ENCODE results near the gene TUBB4B.
A peak's percentile ranks its signal among the peaks of the same experiment; 100 is the strongest.
"Not testable (repeated sequence)": the region's sequence is repeated elsewhere in the genome, so short reads cannot be mapped to it uniquely, and the experiment has no call there.

Gene TUBB4B

DNA sequence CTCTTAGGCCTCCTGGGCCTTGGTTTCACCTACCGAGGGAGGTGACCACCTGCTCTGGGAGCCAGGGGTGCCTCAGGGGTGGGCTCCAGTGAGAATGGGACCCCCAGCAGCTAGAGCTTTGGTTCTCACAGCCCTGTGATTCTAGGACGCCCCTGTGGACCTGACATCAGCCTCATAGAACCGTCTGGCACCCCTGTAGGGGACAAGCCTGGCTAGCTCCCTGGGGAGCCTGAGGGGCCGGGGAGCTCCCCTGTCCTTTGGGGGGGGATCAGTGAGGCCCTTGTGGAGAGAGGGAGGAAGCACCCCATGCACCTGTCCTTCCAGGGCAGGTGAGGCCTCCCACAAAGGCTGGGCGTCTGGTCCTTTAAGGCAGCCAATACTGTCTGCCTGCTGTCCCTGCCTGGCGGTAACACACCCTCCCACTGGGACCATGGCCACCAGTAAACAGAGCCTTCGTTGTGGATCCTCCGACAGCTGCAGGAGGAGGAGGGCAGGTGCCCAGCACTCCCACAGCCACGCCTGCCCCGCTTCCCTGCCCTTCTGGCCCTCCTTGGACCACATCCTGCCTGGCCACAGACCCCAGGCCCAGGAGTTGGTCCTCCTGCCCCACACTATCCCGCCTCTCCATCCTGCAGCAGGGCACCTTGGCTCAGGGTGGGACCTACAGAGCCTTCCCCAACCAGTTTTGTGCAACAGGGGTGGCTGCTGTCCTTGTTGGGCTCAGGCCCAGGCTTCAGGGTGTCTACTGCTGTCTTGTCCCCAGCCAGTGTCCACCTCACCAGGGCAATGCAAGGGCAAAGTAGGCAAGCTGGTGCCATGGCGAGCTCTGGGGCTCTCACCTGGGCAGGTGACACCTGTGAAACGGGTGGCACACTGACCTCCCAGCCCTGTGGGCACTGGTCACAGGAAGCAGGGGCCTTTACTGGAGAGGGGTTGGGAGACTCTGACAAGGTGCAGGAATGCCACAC, 3.0 kb upstream of the TUBB4B start:
- no peak for DNase-seq

DNA sequence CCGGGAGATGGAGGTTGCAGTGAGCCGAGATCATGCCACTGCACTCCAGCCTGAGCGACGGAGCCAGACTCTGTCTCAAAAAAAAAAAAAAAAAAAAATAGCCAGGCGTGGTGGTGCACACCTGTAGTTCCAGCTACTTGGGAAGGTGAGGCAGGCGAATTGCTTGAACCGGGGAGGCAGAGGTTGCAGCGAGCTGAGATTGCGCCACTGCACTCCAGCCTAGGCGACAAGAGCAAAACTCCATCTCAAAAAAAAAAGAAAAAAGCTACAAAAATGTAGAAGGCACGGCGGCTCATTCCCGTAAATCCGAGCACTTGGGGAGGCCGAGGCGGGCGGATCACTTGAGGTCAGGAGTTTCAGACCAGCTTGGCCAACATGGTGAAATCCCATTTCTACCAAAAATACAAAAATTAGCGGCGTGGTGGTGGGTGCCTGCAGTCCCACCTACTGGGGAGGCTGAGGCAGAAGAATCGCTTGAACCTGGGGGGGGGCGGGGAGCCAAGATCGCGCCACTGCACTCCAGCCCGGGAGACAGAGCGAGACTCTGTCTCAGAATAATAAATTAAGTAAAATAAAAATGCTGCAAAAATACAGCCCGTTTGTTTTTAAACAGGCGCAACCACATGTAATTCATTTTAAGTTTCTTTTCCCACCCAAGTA, 1.4 kb upstream of the TUBB4B start:
- not testable (repeated sequence) for DNase-seq

DNA sequence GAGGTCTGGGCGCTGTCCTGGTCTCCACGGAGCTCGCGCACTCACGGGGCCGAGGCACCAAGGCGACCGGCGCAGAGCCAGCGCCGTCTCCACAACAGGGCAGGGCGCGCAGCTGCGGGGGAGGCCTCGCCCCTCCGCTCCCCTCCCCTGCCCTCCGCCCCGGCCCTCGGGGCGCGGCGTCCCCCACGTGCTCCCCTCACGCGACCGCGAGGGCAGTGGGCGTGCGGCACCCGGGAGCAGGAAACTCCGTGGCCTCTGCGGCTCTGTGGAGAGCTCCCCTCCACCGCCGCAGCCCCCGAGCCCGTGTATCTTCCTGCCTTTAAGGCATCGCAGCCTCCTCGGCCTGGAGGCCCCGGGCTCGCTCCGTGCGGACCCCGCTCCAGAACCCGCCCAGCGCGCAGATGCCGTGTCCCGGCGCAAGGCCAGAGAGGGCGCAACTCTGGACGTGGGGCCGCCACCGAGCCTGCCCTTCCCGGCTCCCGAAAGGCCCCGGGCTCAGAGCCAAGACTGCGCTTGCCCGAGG, 708 bp upstream of the TUBB4B start:
- DNase-seq, result peak; percentile 66

DNA sequence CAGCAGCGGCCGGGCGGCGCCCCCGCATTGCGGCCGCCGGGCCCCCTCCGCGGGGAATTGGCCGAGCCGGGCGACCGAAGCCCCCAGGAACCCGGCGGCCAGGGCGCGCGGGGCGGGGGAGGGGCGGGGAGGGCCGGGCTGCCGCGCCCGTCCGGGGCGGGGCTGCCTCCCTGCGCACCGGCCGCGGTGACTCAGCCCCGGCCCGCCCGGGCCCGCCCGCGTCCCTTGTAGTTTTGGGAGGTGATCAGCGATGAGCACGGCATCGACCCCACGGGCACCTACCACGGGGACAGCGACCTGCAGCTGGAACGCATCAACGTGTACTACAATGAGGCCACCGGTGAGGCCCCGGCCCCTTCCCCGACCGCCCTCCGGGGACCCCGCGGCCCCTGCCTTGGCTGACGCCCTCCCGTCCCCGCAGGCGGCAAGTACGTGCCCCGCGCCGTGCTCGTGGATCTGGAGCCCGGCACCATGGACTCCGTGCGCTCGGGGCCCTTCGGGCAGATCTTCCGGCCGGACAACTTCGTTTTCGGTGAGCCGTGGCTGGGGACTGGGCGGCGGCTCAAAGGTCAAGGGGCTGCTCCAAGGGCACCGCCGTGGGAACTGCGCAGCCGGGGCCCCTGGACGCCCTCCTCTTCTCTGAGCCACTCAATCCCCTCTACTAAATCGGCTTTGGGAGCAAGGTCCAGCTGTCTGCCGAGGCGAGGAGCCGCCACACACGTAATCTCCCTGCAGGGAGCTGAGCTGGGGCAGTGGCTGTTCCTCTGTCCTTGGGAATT, 592 bp downstream of the TUBB4B start:
- DNase-seq, result peak; percentile 61

DNA sequence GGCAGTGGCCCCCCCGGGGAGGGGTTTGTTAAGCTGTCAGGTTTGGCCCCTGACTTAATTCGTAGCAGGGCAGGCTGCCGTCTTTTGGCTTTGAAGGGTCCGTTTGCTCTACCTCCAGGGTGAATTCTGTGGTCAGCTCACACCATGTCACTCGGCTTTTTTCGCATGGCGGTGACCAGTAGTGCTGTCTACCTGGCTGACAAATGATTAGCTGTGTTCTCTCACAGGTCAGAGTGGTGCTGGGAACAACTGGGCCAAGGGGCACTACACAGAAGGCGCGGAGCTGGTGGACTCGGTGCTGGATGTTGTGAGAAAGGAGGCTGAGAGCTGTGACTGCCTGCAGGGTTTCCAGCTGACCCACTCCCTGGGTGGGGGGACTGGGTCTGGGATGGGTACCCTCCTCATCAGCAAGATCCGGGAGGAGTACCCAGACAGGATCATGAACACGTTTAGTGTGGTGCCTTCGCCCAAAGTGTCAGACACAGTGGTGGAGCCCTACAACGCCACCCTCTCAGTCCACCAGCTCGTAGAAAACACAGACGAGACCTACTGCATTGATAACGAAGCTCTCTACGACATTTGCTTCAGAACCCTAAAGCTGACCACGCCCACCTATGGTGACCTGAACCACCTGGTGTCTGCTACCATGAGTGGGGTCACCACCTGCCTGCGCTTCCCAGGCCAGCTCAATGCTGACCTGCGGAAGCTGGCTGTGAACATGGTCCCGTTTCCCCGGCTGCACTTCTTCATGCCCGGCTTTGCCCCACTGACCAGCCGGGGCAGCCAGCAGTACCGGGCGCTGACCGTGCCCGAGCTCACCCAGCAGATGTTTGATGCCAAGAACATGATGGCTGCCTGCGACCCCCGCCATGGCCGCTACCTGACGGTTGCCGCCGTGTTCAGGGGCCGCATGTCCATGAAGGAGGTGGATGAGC, 1.4 kb downstream of the TUBB4B start:
- no peak for DNase-seq

DNA sequence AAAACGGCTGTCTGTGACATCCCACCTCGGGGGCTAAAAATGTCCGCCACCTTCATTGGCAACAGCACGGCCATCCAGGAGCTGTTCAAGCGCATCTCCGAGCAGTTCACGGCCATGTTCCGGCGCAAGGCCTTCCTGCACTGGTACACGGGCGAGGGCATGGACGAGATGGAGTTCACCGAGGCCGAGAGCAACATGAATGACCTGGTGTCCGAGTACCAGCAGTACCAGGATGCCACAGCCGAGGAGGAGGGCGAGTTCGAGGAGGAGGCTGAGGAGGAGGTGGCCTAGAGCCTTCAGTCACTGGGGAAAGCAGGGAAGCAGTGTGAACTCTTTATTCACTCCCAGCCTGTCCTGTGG, 2.2 kb downstream of the TUBB4B start:
- DNase-seq, result not testable (repeated sequence)

- no peak for DNase-seq
Measured at GRCh38 chr9:137243626-137244485, 2.8 kb downstream of the TUBB4B start.

- DNase-seq, result no peak
Measured at GRCh38 chr9:137244486-137245449, 3.7 kb downstream of the TUBB4B start.

- DNase-seq, result no peak
Measured at GRCh38 chr9:137245450-137246421, 4.6 kb downstream of the TUBB4B start.

- no peak for DNase-seq
Measured at GRCh38 chr9:137247135-137247915, 6.2 kb downstream of the TUBB4B start.

GRCh38 chr9:137247916-137248175, 6.8 kb downstream of the TUBB4B start:
- no peak for DNase-seq

DNA sequence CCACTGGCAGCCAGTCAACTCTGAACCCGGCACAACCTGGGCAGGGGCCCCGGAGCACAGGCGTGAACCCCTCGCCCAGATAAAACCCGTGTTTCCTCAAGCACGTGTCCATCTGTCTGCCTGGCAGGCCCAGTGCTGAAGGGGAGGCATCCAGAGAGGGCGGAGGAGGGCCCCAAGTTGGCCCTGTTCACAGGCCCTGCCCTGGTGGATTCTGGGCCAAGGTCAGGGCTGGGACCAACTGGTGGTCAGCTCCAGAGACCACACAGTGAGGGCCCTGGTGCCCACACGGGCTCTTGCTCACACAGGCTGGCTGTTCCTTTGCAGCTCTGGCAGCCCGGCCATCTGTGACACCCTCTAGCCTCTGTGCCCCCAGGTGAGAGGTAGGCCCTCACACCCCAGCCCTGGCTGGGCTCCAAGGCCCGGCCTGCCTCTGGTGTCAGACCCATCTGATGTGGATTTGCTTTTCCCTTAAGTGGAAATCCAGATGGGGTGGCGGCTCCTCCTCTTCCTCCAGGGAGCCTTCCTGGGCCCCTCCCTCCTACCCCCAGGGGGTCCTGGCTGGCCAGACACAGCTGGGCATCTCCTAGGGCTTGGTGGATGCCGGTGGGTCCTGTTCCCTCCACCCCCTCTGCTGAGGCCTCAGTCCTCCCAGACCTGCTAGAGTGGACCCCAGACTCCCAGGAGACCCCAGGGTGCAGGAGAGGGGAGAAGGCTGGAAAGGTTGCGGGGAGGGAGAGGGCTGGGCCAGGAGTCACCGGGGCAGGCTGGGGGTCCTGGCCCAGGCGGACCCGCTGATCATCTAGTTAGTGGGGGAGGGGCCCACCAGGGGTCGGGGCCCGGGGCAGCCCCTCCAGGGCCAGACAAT, 9.5 kb downstream of the TUBB4B start:
- DNase-seq, result no peak

GRCh38 chr9:137251194-137251461, 10.0 kb downstream of the TUBB4B start, which contains the start of gene STPG3:
Gene STPG3 (plus strand): TSS chr9:137251286. CDS start chr9:137251287, 1 bp downstream.
- DNase-seq, result no peak

GRCh38 chr9:137251490-137252268, 10.6 kb downstream of the TUBB4B start:
- no peak for DNase-seq

DNA sequence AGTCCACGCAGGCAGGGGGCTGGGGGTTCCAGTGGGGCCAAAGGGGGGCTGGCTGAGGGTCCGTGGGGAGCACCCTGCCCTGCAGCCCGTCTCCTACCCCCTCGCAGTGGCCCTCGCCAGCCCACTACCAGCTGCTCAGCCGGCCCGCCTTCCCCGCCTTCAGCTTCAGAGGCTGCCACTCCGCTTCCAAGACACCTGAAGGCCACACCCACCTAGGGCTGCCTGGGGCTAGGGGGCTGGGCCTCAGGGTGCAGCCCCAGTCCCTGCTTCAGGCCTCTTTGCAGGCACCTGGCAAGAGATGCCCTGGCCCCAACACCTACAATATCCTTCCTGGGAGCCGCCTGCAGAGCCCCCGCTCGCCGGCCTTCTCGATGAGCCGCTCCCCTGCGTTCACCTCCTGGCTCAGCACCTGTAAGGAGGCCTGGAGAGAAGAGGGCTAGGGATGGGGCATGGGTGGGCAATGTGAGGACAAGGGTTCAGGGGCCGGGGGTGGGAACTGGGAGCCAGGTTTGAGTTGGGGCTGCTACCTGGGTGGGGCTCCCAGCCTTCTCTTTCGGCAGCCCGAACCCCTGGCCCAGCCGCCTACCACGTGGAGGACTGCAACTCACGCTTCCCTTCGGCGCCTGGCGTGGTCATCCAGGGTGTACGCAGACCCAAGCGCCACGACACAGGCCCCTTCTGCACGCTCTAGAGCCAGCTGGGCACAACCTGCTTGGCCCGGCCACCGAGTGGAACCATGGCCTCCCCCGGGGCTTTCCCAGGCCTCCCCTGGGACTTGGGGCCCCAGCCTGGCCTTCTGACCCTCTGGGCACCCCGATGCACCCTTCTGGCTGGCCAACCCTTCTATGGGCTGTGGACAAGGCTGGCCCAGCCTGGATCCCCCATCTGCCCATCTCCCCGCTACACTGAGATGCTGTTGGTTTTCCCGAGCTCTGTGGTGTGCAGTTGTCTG, 11.7 kb downstream of the TUBB4B start:
- no peak for DNase-seq

Data from stimulated activated naive CD4-positive, alpha-beta T cell treated with Interleukin-2 at 50 U/mL for 16 hours (primary cell).